OCI-LY1 (cell line): Measurements from ENCODE around the gene TVP23A.

Experiments used
- EZH2 ChIP-seq: fragments of 200-600 bp; sonication (generic), shearing (Covaris generic); IDR thresholded peaks from 2 replicates; pipeline ENCODE4 v1.8.0; 2017; ENCODE audit warnings: borderline replicate concordance, mixed run types, mild to moderate bottlenecking, antibody characterized with exemption, low read length, moderate library complexity, mixed read lengths
- TF ChIP-seq, protein P1 (sequence below): fragments of 200-600 bp; sonication (generic), shearing (Covaris generic); IDR thresholded peaks from 2 replicates; pipeline ENCODE4 v1.5.1; 2017; ENCODE audit warnings: mild to moderate bottlenecking, antibody characterized with exemption, low read length, moderate library complexity, mixed read lengths

DNA sequence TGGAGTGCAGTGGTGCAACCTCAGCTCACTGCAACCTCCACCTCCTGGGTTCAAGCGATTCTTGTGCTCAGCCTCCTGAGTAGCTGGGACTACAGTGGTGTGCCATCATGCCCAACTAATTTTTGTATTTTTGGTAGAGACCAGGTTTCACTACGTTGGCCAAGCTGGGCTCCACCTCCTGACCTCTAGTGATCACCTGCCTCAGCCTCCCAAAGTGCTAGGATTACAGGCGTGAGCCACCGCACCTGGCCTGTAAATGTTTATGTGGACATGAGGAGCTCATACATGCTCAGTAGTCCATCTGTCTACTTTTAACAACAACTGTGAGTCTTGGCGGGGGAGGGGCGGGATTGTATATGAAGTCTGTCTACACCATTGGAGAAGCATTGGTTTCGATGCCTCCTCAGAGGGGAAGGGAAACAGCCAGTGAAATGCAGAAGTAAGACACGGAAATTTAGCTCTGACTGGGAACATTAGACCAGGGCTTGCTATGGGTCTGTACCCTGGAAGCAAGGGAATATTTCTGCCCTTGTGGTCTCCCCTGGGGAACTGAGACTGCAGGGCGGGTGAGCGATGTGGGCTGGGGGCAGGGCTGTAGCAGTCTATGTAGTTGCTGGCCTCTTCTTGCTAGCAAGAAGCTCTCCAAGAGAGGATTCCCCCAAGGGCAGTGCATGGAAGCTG is 65.6 kb downstream of the TVP23A start:
- TF ChIP-seq, protein P1, sequence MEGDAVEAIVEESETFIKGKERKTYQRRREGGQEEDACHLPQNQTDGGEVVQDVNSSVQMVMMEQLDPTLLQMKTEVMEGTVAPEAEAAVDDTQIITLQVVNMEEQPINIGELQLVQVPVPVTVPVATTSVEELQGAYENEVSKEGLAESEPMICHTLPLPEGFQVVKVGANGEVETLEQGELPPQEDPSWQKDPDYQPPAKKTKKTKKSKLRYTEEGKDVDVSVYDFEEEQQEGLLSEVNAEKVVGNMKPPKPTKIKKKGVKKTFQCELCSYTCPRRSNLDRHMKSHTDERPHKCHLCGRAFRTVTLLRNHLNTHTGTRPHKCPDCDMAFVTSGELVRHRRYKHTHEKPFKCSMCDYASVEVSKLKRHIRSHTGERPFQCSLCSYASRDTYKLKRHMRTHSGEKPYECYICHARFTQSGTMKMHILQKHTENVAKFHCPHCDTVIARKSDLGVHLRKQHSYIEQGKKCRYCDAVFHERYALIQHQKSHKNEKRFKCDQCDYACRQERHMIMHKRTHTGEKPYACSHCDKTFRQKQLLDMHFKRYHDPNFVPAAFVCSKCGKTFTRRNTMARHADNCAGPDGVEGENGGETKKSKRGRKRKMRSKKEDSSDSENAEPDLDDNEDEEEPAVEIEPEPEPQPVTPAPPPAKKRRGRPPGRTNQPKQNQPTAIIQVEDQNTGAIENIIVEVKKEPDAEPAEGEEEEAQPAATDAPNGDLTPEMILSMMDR, result no peak
- no peak for TF ChIP-seq EZH2
